Measurements from ENCODE around the gene ZNF197. TPM values are rescaled to one million over a fixed set of nuclear protein-coding genes. Genes with fewer than 3 reads are reported as not detected.
"Not testable (repeated sequence)": the region's sequence is repeated elsewhere in the genome, so short reads cannot be mapped to it uniquely, and the experiment has no call there.

Gene ZNF197
- total RNA-seq (10 to 100 TPM in 3 of 5 donors, 1 to 10 TPM in 2; 5.8 to 24.6 (median 15.4) TPM), polyA plus RNA-seq (1 to 10 TPM; 5.2 to 8.1 (median 7.2) TPM)
- long read RNA-seq, donor 1, full-length matches to known transcripts, result 2 of 2 reads
- long read RNA-seq, donor 1, partial matches to known transcripts, result 0 of 2 reads
- long read RNA-seq, donor 1, other reads (novel, unspliced or antisense), result 0 of 2 reads
- long read RNA-seq, donor 2, full-length matches to known transcripts, result 2 of 9 reads
- long read RNA-seq, donor 2, partial matches to known transcripts, result 7 of 9 reads
- long read RNA-seq, donor 2, other reads (novel, unspliced or antisense), result 0 of 9 reads
- long read RNA-seq, donor 3, partial matches to known transcripts, result 0 of 1 reads
- long read RNA-seq, donor 3, other reads (novel, unspliced or antisense), result 0 of 1 reads
- long read RNA-seq, donor 4, result 0 reads
- long read RNA-seq, donor 5, full-length matches to known transcripts, result 2 of 2 reads
- long read RNA-seq, donor 5, partial matches to known transcripts, result 0 of 2 reads
- long read RNA-seq, donor 5, other reads (novel, unspliced or antisense), result 0 of 2 reads
- long read RNA-seq, donor 6, result 0 reads
- long read RNA-seq, donor 7, full-length matches to known transcripts, result 2 of 2 reads
- long read RNA-seq, donor 7, partial matches to known transcripts, result 0 of 2 reads
- long read RNA-seq, donor 7, other reads (novel, unspliced or antisense), result 0 of 2 reads
- long read RNA-seq, donor 8, full-length matches to known transcripts, result 5 of 5 reads
- long read RNA-seq, donor 8, partial matches to known transcripts, result 0 of 5 reads
- long read RNA-seq, donor 8, other reads (novel, unspliced or antisense), result 0 of 5 reads
- long read RNA-seq, donor 9, partial matches to known transcripts, result 0 of 1 reads
- long read RNA-seq, donor 9, other reads (novel, unspliced or antisense), result 0 of 1 reads
- long read RNA-seq, donor 10, partial matches to known transcripts, result 0 of 2 reads
- long read RNA-seq, donor 10, other reads (novel, unspliced or antisense), result 0 of 2 reads

DNA sequence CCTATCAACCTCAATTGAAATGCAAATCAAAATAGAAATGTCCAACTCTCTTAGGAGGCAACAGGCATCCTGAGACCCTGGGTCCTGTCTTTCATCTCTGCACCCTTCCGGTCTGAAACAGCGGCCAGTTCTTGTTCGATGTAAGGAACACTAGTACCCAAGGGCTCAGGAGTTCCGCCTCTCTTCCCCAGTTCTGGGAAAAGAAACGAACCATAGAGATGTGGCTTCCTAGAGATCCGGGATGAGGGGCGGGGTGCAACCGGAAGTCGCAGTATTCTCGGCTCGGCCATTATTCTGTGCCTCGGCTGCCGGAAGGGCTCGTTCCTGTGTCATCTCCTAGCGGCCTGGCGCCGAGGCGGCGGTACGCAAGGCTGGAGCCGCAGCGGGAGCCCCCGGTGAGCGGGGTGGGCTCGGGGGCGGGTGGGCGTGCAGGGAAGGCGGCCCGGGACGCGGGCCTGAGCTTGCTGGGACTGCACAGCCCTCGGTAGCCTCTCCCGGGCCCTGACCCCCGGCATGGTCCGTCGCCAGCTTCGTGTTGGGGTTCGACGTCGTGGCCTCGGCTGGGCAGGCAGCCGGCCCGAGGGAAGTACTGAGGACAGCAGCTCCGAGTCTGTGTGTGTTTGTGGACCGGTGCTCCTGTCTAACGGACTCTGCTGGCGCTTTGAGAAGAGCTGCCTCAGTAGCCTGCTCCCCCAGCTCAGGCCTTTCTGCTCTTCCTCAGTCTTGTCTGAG is at the start of gene ZNF197:
TSS of gene ZNF197 (plus strand) at position 288 of the 732 bp plus-strand sequence. CDS start 4,119 bp downstream, outside the sequence.
- intact Hi-C loops (cut with DNase I; ENCODE audit: low total_unique reads), result no loop called here
- Histone ChIP-seq H3K27me3 (no peaks in the 10 kb centered on the region), H3K9me3 (no peaks in the 10 kb centered on the region), H3K36me3 (peaks cover 5 to 15% (median 13%) of the 10 kb centered on the region in 4 donors), H3K4me1 (peaks cover 9 to 46% (median 22%) of the 10 kb centered on the region in 4 donors), H3K4me3 (peak within 1 kb of the TSS; percentile 91 to 96 (median 94)), H3K27ac (peak within 1 kb of the TSS; percentile 89 to 94 (median 90))
- 0 to 2% (median 1%) methylated on average over 23 to 47 of the region's 47 CpGs for WGBS, 5 donors
- DNase-seq, result peak; percentile 82 to 96
- TF ChIP-seq EP300 (IDR thresholded peaks at IDR 0.05), result no peak
- peak; percentile 65 to 84 (median 65) for TF ChIP-seq POLR2AphosphoS5 (IDR thresholded peaks at IDR 0.05)
- TF ChIP-seq POLR2A (IDR thresholded peaks at IDR 0.05), result no peak
- TF ChIP-seq, protein P1, sequence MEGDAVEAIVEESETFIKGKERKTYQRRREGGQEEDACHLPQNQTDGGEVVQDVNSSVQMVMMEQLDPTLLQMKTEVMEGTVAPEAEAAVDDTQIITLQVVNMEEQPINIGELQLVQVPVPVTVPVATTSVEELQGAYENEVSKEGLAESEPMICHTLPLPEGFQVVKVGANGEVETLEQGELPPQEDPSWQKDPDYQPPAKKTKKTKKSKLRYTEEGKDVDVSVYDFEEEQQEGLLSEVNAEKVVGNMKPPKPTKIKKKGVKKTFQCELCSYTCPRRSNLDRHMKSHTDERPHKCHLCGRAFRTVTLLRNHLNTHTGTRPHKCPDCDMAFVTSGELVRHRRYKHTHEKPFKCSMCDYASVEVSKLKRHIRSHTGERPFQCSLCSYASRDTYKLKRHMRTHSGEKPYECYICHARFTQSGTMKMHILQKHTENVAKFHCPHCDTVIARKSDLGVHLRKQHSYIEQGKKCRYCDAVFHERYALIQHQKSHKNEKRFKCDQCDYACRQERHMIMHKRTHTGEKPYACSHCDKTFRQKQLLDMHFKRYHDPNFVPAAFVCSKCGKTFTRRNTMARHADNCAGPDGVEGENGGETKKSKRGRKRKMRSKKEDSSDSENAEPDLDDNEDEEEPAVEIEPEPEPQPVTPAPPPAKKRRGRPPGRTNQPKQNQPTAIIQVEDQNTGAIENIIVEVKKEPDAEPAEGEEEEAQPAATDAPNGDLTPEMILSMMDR (IDR thresholded peaks at IDR 0.05), result peak in 1 of 7 experiments; percentile 12

DNA sequence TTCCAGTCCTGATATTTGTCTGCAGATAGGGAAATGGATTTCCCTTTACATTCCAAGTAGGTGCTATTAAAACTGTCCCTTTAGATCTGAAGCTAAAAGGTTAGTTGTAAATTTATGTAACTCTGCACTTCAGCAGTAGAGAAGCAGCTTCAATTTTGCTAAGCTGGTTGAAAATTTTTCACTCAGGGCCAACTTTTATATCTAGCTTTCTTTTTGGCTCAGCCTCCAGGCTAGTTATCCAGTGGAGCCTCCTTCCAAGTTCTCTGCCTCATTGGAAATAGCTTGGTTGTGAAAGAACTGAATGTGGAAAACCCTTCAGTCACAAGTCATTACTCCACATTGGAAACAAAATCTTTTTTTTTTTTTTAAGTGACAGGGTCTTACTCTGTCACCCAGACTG is 48.2 kb upstream of the ZNF197 start:
- TF ChIP-seq EP300 (IDR thresholded peaks at IDR 0.05) (no peak), POLR2AphosphoS5 (IDR thresholded peaks at IDR 0.05) (no peak), POLR2A (IDR thresholded peaks at IDR 0.05) (no peak)
- TF ChIP-seq, protein P1 (IDR thresholded peaks at IDR 0.05), result no peak
- H3K4me3 ChIP-seq, result no peak overlapping the region
- intact Hi-C loops (cut with DNase I; ENCODE audit: low total_unique reads), result no loop called here
- DNase-seq, result peak in 1 of 2 donors; percentile 10
- no peak overlapping the region for H3K27ac ChIP-seq
- H3K4me1 ChIP-seq, result no peaks in the 10 kb centered on the region
- H3K36me3 ChIP-seq, result peaks cover 0 to 37% (median 13%) of the 10 kb centered on the region in 4 donors
- H3K27me3 ChIP-seq, result peaks cover 0 to 4% (median 0%) of the 10 kb centered on the region in 3 donors
- H3K9me3 ChIP-seq, result peaks cover 0 to 78% (median 44%) of the 10 kb centered on the region in 4 donors

GRCh38 chr3:44577354-44577952 is 47.4 kb upstream of the ZNF197 start:
- H3K9me3 ChIP-seq, result peaks cover 0 to 75% (median 40%) of the 10 kb centered on the region in 4 donors

GRCh38 chr3:44578316-44578715 is 46.5 kb upstream of the ZNF197 start:
- Histone ChIP-seq H3K36me3 (peaks cover 0 to 20% (median 5%) of the 10 kb centered on the region in 4 donors), H3K9me3 (peaks cover 0 to 67% (median 32%) of the 10 kb centered on the region in 4 donors)
- 95 to 99% (median 98%) methylated on average over 16 to 22 of the region's 22 CpGs for WGBS, 5 donors
- DNase-seq; H3K27me3 ChIP-seq; H3K27ac ChIP-seq; intact Hi-C loops (cut with DNase I; ENCODE audit: low total_unique reads); H3K4me1 ChIP-seq; H3K4me3 ChIP-seq: not testable (repeated sequence)

More at GRCh38 chr3:44577354-44577952, 47.4 kb upstream of the ZNF197 start:
- H3K36me3 ChIP-seq, result peaks cover 0 to 28% (median 7%) of the 10 kb centered on the region in 4 donors
- DNase-seq; intact Hi-C loops (cut with DNase I; ENCODE audit: low total_unique reads); H3K27ac ChIP-seq; H3K4me1 ChIP-seq; H3K4me3 ChIP-seq; H3K27me3 ChIP-seq: not testable (repeated sequence)
- WGBS, 5 donors, result 87 to 95% (median 94%) methylated on average over 9 to 11 of the region's 11 CpGs

DNA sequence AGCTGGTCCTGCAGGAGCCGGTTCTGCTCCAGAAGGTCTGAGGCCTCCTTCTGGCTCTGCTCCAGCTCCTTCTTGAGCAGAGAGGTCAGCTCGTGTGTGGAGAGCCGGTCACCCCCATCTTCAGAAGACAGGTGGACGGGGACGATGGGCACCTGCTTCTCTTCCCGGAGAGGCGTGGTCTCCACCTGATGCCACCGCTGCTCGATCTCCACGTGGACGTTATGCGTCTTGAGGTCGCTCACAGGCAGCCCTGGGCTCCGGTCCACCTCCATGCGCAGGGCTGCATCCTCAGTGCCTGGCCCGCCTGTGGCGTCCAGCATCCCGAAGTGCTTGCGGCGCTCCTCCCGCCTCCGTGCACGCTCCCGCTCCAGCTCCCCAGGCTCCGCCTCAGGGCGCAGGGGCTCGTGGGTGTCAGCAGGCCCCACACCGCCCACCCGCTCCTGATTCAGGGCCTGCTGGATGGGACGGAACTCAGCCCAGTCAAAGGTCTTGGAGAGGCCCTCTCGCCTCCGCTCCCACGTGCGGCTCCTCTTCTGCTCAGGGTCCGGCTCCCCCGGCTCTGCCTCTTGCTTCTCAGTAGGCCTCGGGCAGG is 45.8 kb upstream of the ZNF197 start:
- H3K4me1 ChIP-seq; H3K4me3 ChIP-seq; H3K27me3 ChIP-seq; intact Hi-C loops (cut with DNase I; ENCODE audit: low total_unique reads); DNase-seq; H3K27ac ChIP-seq: not testable (repeated sequence)
- H3K9me3 ChIP-seq, result peaks cover 0 to 62% (median 29%) of the 10 kb centered on the region in 4 donors
- H3K36me3 ChIP-seq, result peaks cover 0 to 20% (median 5%) of the 10 kb centered on the region in 4 donors
- 97 to 98% (median 97%) methylated on average over 26 to 37 of the region's 37 CpGs for WGBS, 5 donors

DNA sequence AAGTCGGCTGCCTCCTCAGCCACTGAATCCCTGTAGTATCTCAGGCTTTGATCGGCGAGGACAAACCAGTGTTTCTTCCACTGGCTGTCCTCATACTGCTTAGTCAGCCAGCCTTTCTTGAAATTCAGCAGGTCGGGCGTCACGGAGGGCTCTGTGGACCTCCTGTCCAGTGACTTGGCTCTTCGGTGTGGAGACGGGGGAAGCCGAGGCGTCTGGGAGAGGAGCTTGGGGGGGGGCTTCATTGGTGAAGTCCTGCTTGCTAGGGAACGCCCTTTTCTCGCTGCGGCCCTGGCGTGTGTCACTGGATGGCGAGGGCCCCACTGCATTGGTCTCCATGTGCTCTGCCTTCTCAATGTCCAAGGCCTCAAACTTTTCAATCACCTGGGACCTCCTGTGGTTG is 45.1 kb upstream of the ZNF197 start:
- DNase-seq; intact Hi-C loops (cut with DNase I; ENCODE audit: low total_unique reads); H3K4me3 ChIP-seq; H3K27ac ChIP-seq: not testable (repeated sequence)
- 93 to 99% (median 97%) methylated on average over 15 of the region's 15 CpGs for WGBS, 5 donors
- peaks cover 0 to 58% (median 26%) of the 10 kb centered on the region in 4 donors for H3K9me3 ChIP-seq
- H3K36me3 ChIP-seq, result peaks cover 0 to 20% (median 5%) of the 10 kb centered on the region in 4 donors
- H3K4me1 ChIP-seq, result peaks cover 0 to 11% (median 6%) of the 10 kb centered on the region in 4 donors
- peaks cover 0 to 12% (median 8%) of the 10 kb centered on the region in 3 donors for H3K27me3 ChIP-seq

DNA sequence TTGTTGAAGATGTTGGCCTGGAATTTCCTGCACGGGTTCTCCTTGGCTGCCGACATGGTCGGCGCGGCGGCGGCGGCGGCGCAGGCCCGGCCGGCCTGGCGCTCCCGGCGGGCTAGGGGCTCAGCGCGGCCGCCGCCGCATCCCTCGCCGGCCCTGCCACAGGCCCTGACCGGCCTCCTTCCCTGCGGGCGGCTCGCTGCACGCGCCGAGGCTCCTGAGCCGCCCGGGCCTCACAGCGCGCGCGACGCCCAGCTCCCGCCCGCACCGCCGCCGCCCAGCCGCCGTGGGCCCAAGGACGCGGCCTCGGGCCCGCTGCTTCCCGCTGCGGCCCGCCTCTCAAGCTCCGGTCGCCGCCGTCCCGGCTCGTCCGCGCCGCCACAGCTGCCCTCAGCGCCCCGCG is 43.9 kb upstream of the ZNF197 start:
- Histone ChIP-seq H3K27me3 (peaks cover 0 to 16% (median 8%) of the 10 kb centered on the region in 3 donors), H3K4me1 (peaks cover 0 to 22% (median 16%) of the 10 kb centered on the region in 4 donors), H3K9me3 (peaks cover 0 to 48% (median 20%) of the 10 kb centered on the region in 4 donors), H3K36me3 (peaks cover 0 to 20% (median 5%) of the 10 kb centered on the region in 4 donors)
- peak in 1 of 2 donors; percentile 3 for DNase-seq
- intact Hi-C loops (cut with DNase I; ENCODE audit: low total_unique reads); H3K27ac ChIP-seq; H3K4me3 ChIP-seq: not testable (repeated sequence)
- 24 to 63% (median 37%) methylated on average over 15 to 62 of the region's 62 CpGs for WGBS, 5 donors
